Heart left ventricle (tissue), 16 donors: ENCODE data around the gene COL4A5. TPM values are rescaled to one million over a fixed set of nuclear protein-coding genes. Genes with fewer than 3 reads are reported as not detected.

ENCODE experiments used
- ATAC-seq, 4 donors: fragments of 200-7000 bp; cut with Tn5 transposase; one replicate each; pipeline ENCODE4 v1.9.1; 2020 to 2022; ENCODE audit warnings: moderate library complexity in 4 of 4, mild to moderate bottlenecking in 3 of 4, moderate number of reproducible peaks in 1 of 4
- DNase-seq, 5 donors: peaks; one replicate each; pipeline ENCODE4 v3.0.0-alpha.2; 2020
- H3K27ac ChIP-seq, 12 donors: fragments of 200-600 bp; sonication (generic) in 4 of 12; one replicate each; pipeline versions ENCODE4 v1.5.0 to v1.8.0; 2016 to 2022; ENCODE audit warnings: mild to moderate bottlenecking in 2 of 12
- H3K27me3 ChIP-seq, 9 donors: fragments of 200-600 bp; sonication (generic) in 2 of 9; one replicate each; pipeline versions ENCODE4 v1.5.1 to v1.8.0; 2016 to 2022; ENCODE audit warnings: mild to moderate bottlenecking in 3 of 9
- H3K36me3 ChIP-seq, 9 donors: fragments of 200-600 bp; sonication (generic) in 2 of 9; one replicate each; pipeline versions ENCODE4 v1.5.0 to v1.8.0; 2018 to 2022; ENCODE audit warnings: mild to moderate bottlenecking in 2 of 9
- H3K4me1 ChIP-seq, 12 donors: fragments of 200-600 bp; sonication (generic) in 4 of 12; one replicate each; pipeline versions ENCODE4 v1.5.0 to v1.8.0; 2016 to 2022; ENCODE audit warnings: mild to moderate bottlenecking in 3 of 12
- H3K4me3 ChIP-seq, 12 donors: fragments of 200-600 bp; sonication (generic) in 4 of 12; one replicate each; pipeline versions ENCODE4 v1.5.0 to v1.8.0; 2017 to 2022; ENCODE audit warnings: mild to moderate bottlenecking in 9 of 12, moderate library complexity in 4 of 12
- H3K9me3 ChIP-seq, 12 donors: fragments of 200-600 bp; sonication (generic) in 4 of 12; one replicate each; pipeline versions ENCODE4 v1.5.0 to v1.8.0; 2016 to 2022; ENCODE audit warnings: mild to moderate bottlenecking in 1 of 12
- CTCF ChIP-seq, 12 donors: fragments of 200-600 bp; sonication (generic) in 4 of 12; IDR thresholded peaks; one replicate each; pipeline versions ENCODE4 v1.5.0 to v1.8.0; 2018 to 2022; ENCODE audit warnings: antibody characterized with exemption in 12 of 12, mild to moderate bottlenecking in 5 of 12
- POLR2A ChIP-seq, 2 donors: fragments of 450-650 bp; IDR thresholded peaks; one replicate each; pipeline ENCODE4 v1.6.1; 2017; ENCODE audit warnings: antibody characterized with exemption in 2 of 2, mild to moderate bottlenecking in 2 of 2, moderate library complexity in 2 of 2
- WGBS, 4 donors: extraction: QIAGEN DNeasy Blood & Tissue Kit in 2 of 4; methylation state at CpG; one replicate each; pipeline versions ENCODE4 v1.1.5 to v1.1.7; 2013 to 2018; 5-methylcytosine and 5-hydroxymethylcytosine counted together
- intact Hi-C, 10 donors: fragments of 100-400 bp; cut with DNase I; formaldehyde crosslinking; loops; one replicate each; pipeline versions ENCODE4 v1.11.1 to v1.14.2; 2022
- polyA plus RNA-seq, 2 donors: library from polyadenylated mRNA; stranded (reverse); fragments of 200-250 nt; gene quantifications; one replicate each; pipeline ENCODE4 v1.2.3, GENCODE V29; 2013
- total RNA-seq, 9 donors: library from RNA; depleted of rRNA in 2 of 9; stranded (reverse); fragments of >200 nt in 2 of 9; fragmentation: NEBNext Ultra II Directional in 3 of 9; extraction: Animal tissue kit (Norgen Biotek cat#: 25700) in 3 of 9; gene quantifications; one replicate each; pipeline versions ENCODE4 v1.1.0 to v1.2.4, GENCODE V29; 2016 to 2023
- donor health status: ischemic (EF 13 %, LVEDD 7.1; RV severe dilation, severe dysfunction).
- donor health status: healthy with polysubstance abuse.
- donor health status: DM: no; HTN: yes; CAD: no.
- donor health status: DM: no; HTN: no; CAD: no.
- donor health status: ischemic (EF 25% LVEDD 6.9; RV normal size, moderate dysfunction).
- donor health status: ischemic (EF 25% LVEDD 5.7; RV mildly dilated, moderate dysfunction).
- donor health status: healthy.
- donor health status: DM: yes; HTN: yes; CAD: no.
- donor health status: ischemic (EF 35%, LVEDD 5.7; RV mildly dilated, moderate dysfunction).
- donor health status: nonischemic (EF 11% LVEDD 7.7; RV severe dilation, severe dysfunction).
- donor health status: DM: yes; HTN: yes; CAD: no.
- donor health status: PGD.
- donor health status: ischemic (EF 29% LVEDD 5.4; RV normal size, mild dysfunction).
- donor health status: nonischemic (EF 23%, LVEDD 6.1; RV moderate dilation, normal function).

Gene COL4A5
- total and polyA plus RNA-seq, 11 donors = 4.0 to 12.7 (median 7.7) TPM

- H3K36me3 ChIP-seq = no peaks in the 10 kb centered on the region
- no peak overlapping the region for H3K27ac ChIP-seq
- H3K4me3 ChIP-seq = no peak overlapping the region
- DNase-seq (no peak), ATAC-seq (no peak)
- 33 to 65% (median 49%) methylated on average over 1 of the region's 1 CpG for WGBS, 4 donors
- peaks cover 0 to 54% (median 24%) of the 10 kb centered on the region in 9 donors for H3K27me3 ChIP-seq
- intact Hi-C loops = no loop called here
- peaks cover 0 to 13% (median 0%) of the 10 kb centered on the region in 12 donors for H3K4me1 ChIP-seq
- H3K9me3 ChIP-seq = no peaks in the 10 kb centered on the region
- no peak for TF ChIP-seq CTCF (IDR thresholded peaks at IDR 0.05)
- TF ChIP-seq POLR2A (IDR thresholded peaks at IDR 0.05) = no peak
These were observed 300.7 kb downstream of the COL4A5 start for GRCh38 chrX:108740299-108740774.

Other genes with a start within 250 kb of the COL4A5 start
- 10 to 100 TPM in 2 of 9 donors, 1 to 10 TPM in 7; 4.6 to 14.0 (median 7.7) TPM for gene COL4A6, start 1.4 kb upstream of the COL4A5 start, total RNA-seq
- gene COL4A6, start 1.4 kb upstream of the COL4A5 start, polyA plus RNA-seq = 1 to 10 TPM; 2.9 to 7.2 TPM